Testis (tissue), 3 donors: ENCODE data around the gene PFKL. TPM values are rescaled to one million over a fixed set of nuclear protein-coding genes. Genes with fewer than 3 reads are reported as not detected.
A peak's percentile ranks its signal among the peaks of the same experiment; 100 is the strongest.

Source experiments
- DNase-seq: peaks from one replicate; pipeline ENCODE4 v3.0.0-alpha.2; 2019
- H3K27ac ChIP-seq, 2 donors: fragments of 200-600 bp; sonication (generic); one replicate each; pipeline ENCODE4 v1.5.1; 2019
- H3K27me3 ChIP-seq: fragments of 200-600 bp; sonication (generic); one replicate; pipeline ENCODE4 v1.5.1; 2019
- H3K36me3 ChIP-seq: fragments of 200-600 bp; sonication (generic); one replicate; pipeline ENCODE4 v1.5.1; 2017; ENCODE audit warnings: low read depth; ENCODE audit errors: missing control alignments
- H3K4me1 ChIP-seq: fragments of 200-600 bp; sonication (generic); one replicate; pipeline ENCODE4 v1.5.1; 2019
- H3K4me3 ChIP-seq, 2 donors: fragments of 200-600 bp; sonication (generic); one replicate each; pipeline ENCODE4 v1.5.1; 2017 to 2019
- H3K9me3 ChIP-seq: fragments of 200-600 bp; sonication (generic); one replicate; pipeline ENCODE4 v1.5.1; 2017
- CTCF ChIP-seq, 3 experiments: fragments of 450-650 bp in 2 of 3; fragments of 200-600 bp in 1 of 3; sonication (generic) in 1 of 3; IDR thresholded peaks; one replicate each; pipeline ENCODE4 v1.5.1; 2016 to 2019; ENCODE audit warnings: antibody characterized with exemption in 3 of 3, mild to moderate bottlenecking in 2 of 3, moderate library complexity in 1 of 3
- POLR2A ChIP-seq: fragments of 450-650 bp; IDR thresholded peaks from one replicate; pipeline ENCODE4 v1.6.1; 2017; ENCODE audit warnings: antibody characterized with exemption, mild to moderate bottlenecking, moderate library complexity
- WGBS, 2 donors: methylation state at CpG; one replicate each; pipeline ENCODE4 v1.1.5; 2018; 5-methylcytosine and 5-hydroxymethylcytosine counted together
- intact Hi-C: fragments of 100-400 bp; cut with DNase I; formaldehyde crosslinking; loops from one replicate; pipeline ENCODE4 v1.15.1; 2023; ENCODE audit warnings: low total_unique reads
- polyA plus RNA-seq: library from polyadenylated mRNA; stranded (reverse); fragments of 350-450 nt; fragmentation: Illumina TruSeq; extraction: RNeasy Lipid Tissue Mini Kit (QIAGEN cat#74804); gene quantifications from one replicate; pipeline ENCODE4 v1.2.3, GENCODE V29; 2014; ENCODE audit warnings: low read depth, low replicate concordance; ENCODE audit not compliant: insufficient read depth
- total RNA-seq, 2 donors: library from RNA; depleted of rRNA; stranded (reverse); fragments of >200 nt; gene quantifications; one replicate each; pipeline ENCODE4 v1.2.3, GENCODE V29; 2016

Gene PFKL
- total and polyA plus RNA-seq, 3 donors from 2014 or later: 132 to 298 (median 213) TPM

GRCh38 chr21:44283948-44284347, 15.9 kb upstream of the PFKL start:
- intact Hi-C loops: no loop called here
- TF ChIP-seq CTCF (IDR thresholded peaks at IDR 0.05) (no peak), POLR2A (no peak)
- no peaks in the 10 kb centered on the region for H3K27me3 ChIP-seq
- no peak for DNase-seq
- H3K36me3 ChIP-seq: no peaks in the 10 kb centered on the region
- H3K9me3 ChIP-seq: no peaks in the 10 kb centered on the region
- H3K4me1 ChIP-seq: peaks cover 4% of the 10 kb centered on the region
- H3K4me3 ChIP-seq: no peak overlapping the region
- WGBS, 2 donors: 88 to 90% methylated on average over 11 of the region's 11 CpGs
- H3K27ac ChIP-seq: no peak overlapping the region

DNA sequence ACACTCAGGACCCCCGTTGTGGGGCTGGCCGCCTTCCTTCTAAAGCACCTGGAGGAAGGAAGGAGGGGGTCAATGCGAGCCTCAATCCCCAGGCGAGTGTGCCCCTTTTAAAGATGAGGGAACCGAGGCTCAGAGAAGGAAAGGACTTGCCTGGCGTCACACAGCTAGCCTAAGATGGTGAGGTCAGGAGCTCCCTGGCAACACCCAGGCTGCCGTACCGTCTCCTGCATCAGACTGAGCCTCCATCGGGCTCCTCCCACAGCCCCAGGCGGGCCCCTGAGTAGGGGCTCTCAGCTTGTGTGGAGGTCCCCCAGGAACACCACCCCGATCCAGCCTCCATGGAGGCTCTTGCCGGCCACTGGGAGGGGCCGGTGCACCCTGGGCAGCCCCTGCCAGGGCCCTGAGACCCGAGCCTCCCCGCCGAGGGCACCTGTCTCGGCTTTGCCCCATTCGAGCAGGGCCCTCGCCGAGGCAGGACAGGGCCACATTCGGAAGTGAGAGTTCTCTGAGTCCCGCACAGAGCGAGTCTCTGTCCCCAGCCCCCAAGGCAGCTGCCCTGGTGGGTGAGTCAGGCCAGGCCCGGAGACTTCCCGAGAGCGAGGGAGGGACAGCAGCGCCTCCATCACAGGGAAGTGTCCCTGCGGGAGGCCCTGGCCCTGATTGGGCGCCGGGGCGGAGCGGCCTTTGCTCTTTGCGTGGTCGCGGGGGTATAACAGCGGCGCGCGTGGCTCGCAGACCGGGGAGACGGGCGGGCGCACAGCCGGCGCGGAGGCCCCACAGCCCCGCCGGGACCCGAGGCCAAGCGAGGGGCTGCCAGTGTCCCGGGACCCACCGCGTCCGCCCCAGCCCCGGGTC, 14.5 kb upstream of the PFKL start, which contains the start of gene AIRE:
Gene AIRE (plus strand): TSS at position 739 of the 855 bp plus-strand sequence. CDS start 131 bp downstream, outside the sequence.
- DNase-seq: no peak
- intact Hi-C loops: no loop called here
- TF ChIP-seq CTCF (IDR thresholded peaks at IDR 0.05) (no peak), POLR2A (no peak)
- peak within 1 kb of the TSS in 1 of 2 donors; percentile 43 for H3K4me3 ChIP-seq
- no peaks in the 10 kb centered on the region for H3K36me3 ChIP-seq
- no peaks in the 10 kb centered on the region for H3K9me3 ChIP-seq
- 39 to 43% methylated on average over 16 to 33 of the region's 56 CpGs for WGBS, 2 donors
- peaks cover 4% of the 10 kb centered on the region for H3K4me1 ChIP-seq
- no peak within 1 kb of the TSS for H3K27ac ChIP-seq
- no peaks in the 10 kb centered on the region for H3K27me3 ChIP-seq

GRCh38 chr21:44286086-44286715, 13.7 kb upstream of the PFKL start:
- intact Hi-C loops: no loop called here

More at GRCh38 chr21:44286086-44286715, 13.7 kb upstream of the PFKL start:
- peak overlapping the region in 1 of 2 donors; percentile 43 for H3K4me3 ChIP-seq
- WGBS, 2 donors: 60 to 80% methylated on average over 4 to 19 of the region's 21 CpGs
- no peaks in the 10 kb centered on the region for H3K36me3 ChIP-seq
- no peaks in the 10 kb centered on the region for H3K9me3 ChIP-seq
- no peak for TF ChIP-seq CTCF (IDR thresholded peaks at IDR 0.05)
- TF ChIP-seq POLR2A: no peak
- no peaks in the 10 kb centered on the region for H3K27me3 ChIP-seq
- H3K4me1 ChIP-seq: peaks cover 4% of the 10 kb centered on the region
- H3K27ac ChIP-seq: no peak overlapping the region
- DNase-seq: no peak
